AG09309 (cell line): ENCODE measurements around the gene PRIM2.
A peak's percentile ranks its signal among the peaks of the same experiment; 100 is the strongest.

ENCODE experiments used
- DNase-seq: peaks from one replicate; pipeline ENCODE4 v3.0.0-alpha.2; 2010; ENCODE audit warnings: low read depth
- H3K4me3 ChIP-seq: 2 replicates; pipeline ENCODE4 v1.5.1; 2011; ENCODE audit warnings: mild to moderate bottlenecking, low read depth, low read length, moderate library complexity; ENCODE audit not compliant: control insufficient read depth
- TF ChIP-seq, protein P1 (sequence below): IDR thresholded peaks from 2 replicates; pipeline ENCODE4 v1.5.1; 2011; ENCODE audit warnings: mild to moderate bottlenecking, low read depth, low read length, inconsistent platforms; ENCODE audit not compliant: insufficient read depth, control insufficient read depth; ENCODE audit errors: missing control alignments

The PRIM2 gene

DNA sequence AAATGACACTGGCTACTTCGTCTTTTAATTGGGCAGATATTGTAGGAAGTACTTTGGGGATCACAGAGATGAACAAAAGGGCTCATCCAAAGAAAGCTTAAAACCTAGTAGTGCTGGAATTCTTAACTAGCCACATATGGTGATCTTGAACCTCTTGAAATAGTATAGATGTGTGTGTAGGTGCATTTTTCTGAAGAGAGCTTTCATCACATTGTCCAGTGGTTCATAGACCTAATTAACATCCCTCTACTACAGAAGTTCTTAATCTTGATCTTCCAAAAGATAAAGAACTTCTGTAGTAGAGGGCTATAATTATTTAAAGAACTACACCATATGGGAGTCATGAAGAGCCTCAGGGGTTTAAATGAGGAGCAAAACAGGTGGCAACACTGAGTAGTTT lies 2.3 kb upstream of the PRIM2 start:
- no peak for DNase-seq
- no peak overlapping the region for H3K4me3 ChIP-seq
- TF ChIP-seq, protein P1, sequence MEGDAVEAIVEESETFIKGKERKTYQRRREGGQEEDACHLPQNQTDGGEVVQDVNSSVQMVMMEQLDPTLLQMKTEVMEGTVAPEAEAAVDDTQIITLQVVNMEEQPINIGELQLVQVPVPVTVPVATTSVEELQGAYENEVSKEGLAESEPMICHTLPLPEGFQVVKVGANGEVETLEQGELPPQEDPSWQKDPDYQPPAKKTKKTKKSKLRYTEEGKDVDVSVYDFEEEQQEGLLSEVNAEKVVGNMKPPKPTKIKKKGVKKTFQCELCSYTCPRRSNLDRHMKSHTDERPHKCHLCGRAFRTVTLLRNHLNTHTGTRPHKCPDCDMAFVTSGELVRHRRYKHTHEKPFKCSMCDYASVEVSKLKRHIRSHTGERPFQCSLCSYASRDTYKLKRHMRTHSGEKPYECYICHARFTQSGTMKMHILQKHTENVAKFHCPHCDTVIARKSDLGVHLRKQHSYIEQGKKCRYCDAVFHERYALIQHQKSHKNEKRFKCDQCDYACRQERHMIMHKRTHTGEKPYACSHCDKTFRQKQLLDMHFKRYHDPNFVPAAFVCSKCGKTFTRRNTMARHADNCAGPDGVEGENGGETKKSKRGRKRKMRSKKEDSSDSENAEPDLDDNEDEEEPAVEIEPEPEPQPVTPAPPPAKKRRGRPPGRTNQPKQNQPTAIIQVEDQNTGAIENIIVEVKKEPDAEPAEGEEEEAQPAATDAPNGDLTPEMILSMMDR: no peak

DNA sequence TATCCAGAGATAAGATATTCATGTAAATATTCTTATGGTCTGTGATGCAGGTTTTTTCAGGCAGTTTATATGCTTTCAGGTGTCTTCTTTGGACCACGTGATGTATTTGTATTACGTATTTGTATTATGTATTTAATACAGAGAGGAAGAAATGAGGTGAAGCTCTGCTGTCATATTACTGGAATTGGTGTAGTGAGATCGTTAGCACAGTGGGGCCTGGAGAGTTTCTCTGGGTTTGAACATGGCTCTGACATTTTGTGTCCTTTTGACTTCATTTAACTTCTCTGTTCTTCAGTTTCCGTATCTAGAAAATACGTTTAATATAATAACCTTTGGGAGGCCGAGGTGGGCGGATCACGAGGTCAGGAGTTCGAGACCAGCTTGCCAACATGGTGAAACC lies 1.6 kb upstream of the PRIM2 start:
- TF ChIP-seq, protein P1: no peak
- no peak overlapping the region for H3K4me3 ChIP-seq
- DNase-seq: no peak

DNA sequence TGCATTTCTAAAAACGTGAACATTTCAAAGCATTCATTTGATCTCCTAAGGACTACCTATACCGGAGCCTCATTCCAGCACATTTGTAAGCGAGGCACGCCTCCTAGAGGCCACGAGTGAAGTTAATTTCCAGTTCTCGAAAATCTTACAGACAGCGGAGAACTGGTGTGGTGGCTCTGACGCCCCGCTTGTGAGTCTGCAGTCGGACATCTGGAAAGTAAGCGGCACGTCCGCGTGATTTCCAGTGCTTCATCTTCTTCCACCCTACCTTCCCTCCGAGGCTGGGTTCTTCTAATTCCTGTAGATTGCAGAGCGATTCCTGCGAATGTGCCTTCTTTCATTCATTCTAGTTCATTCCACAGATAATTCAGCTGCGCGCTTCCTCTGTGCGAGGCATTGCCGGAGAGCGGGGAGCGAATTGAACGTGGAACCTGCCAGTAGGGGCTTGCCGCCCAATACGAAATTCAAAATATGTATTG lies 810 bp upstream of the PRIM2 start:
- peak overlapping the region; percentile 85 for H3K4me3 ChIP-seq
- TF ChIP-seq, protein P1: peak; percentile 76
- peak; percentile 75 for DNase-seq

DNA sequence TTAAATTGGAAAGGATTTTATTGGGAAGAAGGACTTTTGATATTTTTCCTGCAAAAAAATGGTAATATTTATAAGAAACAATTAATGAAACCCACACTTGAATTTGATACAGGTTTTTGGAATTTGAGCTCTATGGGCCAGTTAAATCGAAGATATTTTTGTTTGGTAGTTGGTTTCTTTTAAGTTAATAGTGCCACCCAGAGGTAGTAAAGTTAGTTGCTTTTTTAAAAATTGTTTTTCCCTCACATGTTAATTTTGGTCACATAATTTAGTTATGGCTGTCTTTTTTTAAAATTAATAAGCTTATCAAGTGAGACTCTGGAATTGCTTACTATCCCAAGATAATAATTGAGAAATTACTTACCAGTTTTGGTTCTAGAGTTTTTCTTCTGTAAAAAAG lies 7.1 kb downstream of the PRIM2 start:
- no peak for DNase-seq
- no peak overlapping the region for H3K4me3 ChIP-seq
- TF ChIP-seq, protein P1: peak; percentile 30

DNA sequence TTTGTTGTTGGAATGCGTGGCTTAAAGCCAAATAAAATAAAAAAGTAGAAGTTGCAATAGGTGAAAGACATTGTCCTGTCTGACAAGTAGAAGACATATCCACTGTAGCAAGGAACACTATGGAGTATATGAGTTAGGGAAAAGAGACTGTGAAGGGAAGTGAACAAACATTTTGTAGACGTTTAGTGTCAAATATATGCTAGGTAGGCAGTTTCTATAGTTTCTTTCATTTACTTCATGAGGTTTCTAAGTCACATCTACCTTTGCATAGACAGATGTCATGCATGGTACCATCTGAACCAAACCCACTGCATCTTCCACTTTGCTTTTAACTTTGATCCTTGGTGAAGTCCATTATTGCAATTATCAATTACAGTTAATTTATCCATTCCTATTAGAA lies 9.9 kb downstream of the PRIM2 start:
- TF ChIP-seq, protein P1: no peak
- H3K4me3 ChIP-seq: no peak overlapping the region
- DNase-seq: no peak

DNA sequence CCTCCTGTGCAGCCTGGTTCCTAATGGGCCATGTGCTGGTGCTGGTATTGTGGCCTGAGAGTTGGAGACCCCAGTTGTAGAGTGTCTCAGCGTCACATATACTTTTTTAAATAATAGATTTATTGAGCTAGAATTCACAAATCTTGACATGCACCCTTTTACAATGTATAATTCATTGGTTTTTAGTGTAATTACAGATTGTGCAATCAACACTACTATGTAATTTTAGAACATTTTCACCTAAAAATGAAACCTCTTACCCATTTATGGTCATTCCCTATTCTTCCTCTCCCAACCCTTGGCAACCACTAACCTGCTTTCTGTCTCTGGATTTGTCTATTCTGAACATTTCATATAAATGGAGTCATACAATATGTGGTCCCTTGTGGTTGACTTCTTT lies 10.6 kb downstream of the PRIM2 start:
- TF ChIP-seq, protein P1: no peak
- no peak overlapping the region for H3K4me3 ChIP-seq
- no peak for DNase-seq

DNA sequence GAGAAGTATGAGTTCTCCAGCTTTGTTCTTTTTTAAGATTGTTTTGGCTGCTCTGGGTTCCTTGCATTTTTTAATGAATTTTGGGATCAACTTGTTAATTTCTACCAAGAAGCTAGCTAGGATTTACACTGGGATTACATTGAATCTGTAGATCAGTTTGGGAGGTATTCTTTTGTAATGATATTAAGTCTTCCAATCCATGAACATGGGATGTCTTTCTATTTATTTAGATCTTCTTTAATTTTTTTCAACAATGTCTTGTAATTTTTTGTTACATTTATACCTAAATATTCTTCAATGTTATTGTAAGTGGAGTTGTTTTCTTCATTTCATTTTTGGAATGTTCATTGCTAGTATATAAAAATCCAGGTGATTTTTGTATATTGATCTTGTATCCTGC lies 12.5 kb downstream of the PRIM2 start:
- DNase-seq: no peak
- TF ChIP-seq, protein P1: no peak
- no peak overlapping the region for H3K4me3 ChIP-seq
